Spleen (tissue), 11 donors: ENCODE measurements around the gene GATA2. TPM values are rescaled to one million over a fixed set of nuclear protein-coding genes. Genes with fewer than 3 reads are reported as not detected.

Experiments
- DNase-seq: peaks from one replicate; pipeline ENCODE4 v3.0.0-alpha.2; 2020
- H3K27ac ChIP-seq, 8 donors: fragments of 200-600 bp; sonication (generic) in 7 of 8; 1 replicate in 4 of 8; 2 replicates in 4 of 8; pipeline versions ENCODE4 v1.5.0 to v1.8.0; 2016 to 2021; ENCODE audit warnings: inconsistent platforms in 4 of 8, mild to moderate bottlenecking in 4 of 8, moderate library complexity in 1 of 8
- H3K27me3 ChIP-seq, 7 donors: fragments of 200-600 bp; sonication (generic) in 6 of 7; replicated peaks in 1 of 7; 1 replicate in 4 of 7; 2 replicates in 3 of 7; pipeline versions ENCODE4 v1.5.0 to v1.8.0; 2016 to 2021; ENCODE audit warnings: inconsistent platforms in 3 of 7, mild to moderate bottlenecking in 1 of 7
- H3K36me3 ChIP-seq, 6 donors: fragments of 200-600 bp; sonication (generic) in 5 of 6; 1 replicate in 4 of 6; 2 replicates in 2 of 6; pipeline versions ENCODE4 v1.5.0 to v1.8.0; 2016 to 2021; ENCODE audit warnings: inconsistent platforms in 2 of 6
- H3K4me1 ChIP-seq, 6 donors: fragments of 200-600 bp; sonication (generic) in 5 of 6; 1 replicate in 3 of 6; 2 replicates in 3 of 6; pipeline versions ENCODE4 v1.5.0 to v1.8.0; 2016 to 2021; ENCODE audit warnings: inconsistent platforms in 3 of 6
- H3K4me3 ChIP-seq, 8 donors: fragments of 200-600 bp; sonication (generic) in 7 of 8; 1 replicate in 4 of 8; 2 replicates in 4 of 8; pipeline versions ENCODE4 v1.5.0 to v1.8.0; 2016 to 2021; ENCODE audit warnings: inconsistent platforms in 4 of 8, mild to moderate bottlenecking in 4 of 8, moderate library complexity in 2 of 8
- H3K9me3 ChIP-seq, 8 donors: fragments of 200-600 bp; sonication (generic) in 7 of 8; 1 replicate in 4 of 8; 2 replicates in 4 of 8; pipeline versions ENCODE4 v1.5.0 to v1.8.0; 2016 to 2021; ENCODE audit warnings: inconsistent platforms in 4 of 8
- POLR2A ChIP-seq, 3 donors: fragments of 450-650 bp; IDR thresholded peaks; one replicate each; pipeline ENCODE4 v1.5.1; 2017; ENCODE audit warnings: antibody characterized with exemption in 3 of 3, mild to moderate bottlenecking in 1 of 3
- POLR2AphosphoS5 ChIP-seq, 3 donors: sonication (generic); formaldehyde crosslinking; IDR thresholded peaks; one replicate each; pipeline ENCODE4 v1.5.1; 2017; ENCODE audit warnings: antibody characterized with exemption in 3 of 3
- WGBS, 5 donors: extraction: QIAGEN DNeasy Blood & Tissue Kit in 3 of 5; methylation state at CpG; one replicate each; pipeline versions ENCODE4 v1.1.5 to v1.1.7; 2013 to 2018; 5-methylcytosine and 5-hydroxymethylcytosine counted together
- intact Hi-C: fragments of 100-400 bp; cut with DNase I; formaldehyde crosslinking; loops from one replicate; pipeline ENCODE4 v1.15.0; 2023; ENCODE audit warnings: low total_unique reads
- polyA plus RNA-seq, 3 donors: library from polyadenylated mRNA; stranded (reverse); fragments of 200-250 nt; gene quantifications; one replicate each; pipeline ENCODE4 v1.2.1, GENCODE V29; 2013
- total RNA-seq, 7 donors: library from RNA; depleted of rRNA in 3 of 7; stranded (reverse); fragments of >200 nt in 3 of 7; fragmentation: NEBNext Ultra II Directional in 4 of 7; extraction: Animal tissue kit (Norgen Biotek cat#: 25700) in 4 of 7; gene quantifications; one replicate each; pipeline versions ENCODE4 v1.1.0 to v1.2.1, GENCODE V29; 2016 to 2021
- TF ChIP-seq, protein P1 (sequence below), 11 experiments: fragments of 200-600 bp in 7 of 11; fragments of 450-650 bp in 4 of 11; sonication (generic) in 4 of 11; IDR thresholded peaks in 8 of 11; conservative IDR thresholded peaks in 3 of 11; 1 replicate in 7 of 11; 2 replicates in 4 of 11; pipeline versions ENCODE4 v1.4.0 to v1.8.0; 2016 to 2021; ENCODE audit warnings: antibody characterized with exemption in 11 of 11, inconsistent platforms in 4 of 11, mild to moderate bottlenecking in 1 of 11
- donor health status: healthy with polysubstance abuse.
- donor health status: DM: no; HTN: no; CAD: no; lungs with moderate emphysema.
- donor health status: DM: no; HTN: no; CAD: no.
- donor health status: Bipolar disorder and iron deficiency.
- donor health status: healthy.
- donor health status: DM: no; HTN: no; CAD: no.
- donor health status: DM: yes; HTN: yes; CAD: no.

GATA2 gene
- total and polyA plus RNA-seq, 10 donors = 2.2 to 28.6 (median 17.0) TPM

DNA sequence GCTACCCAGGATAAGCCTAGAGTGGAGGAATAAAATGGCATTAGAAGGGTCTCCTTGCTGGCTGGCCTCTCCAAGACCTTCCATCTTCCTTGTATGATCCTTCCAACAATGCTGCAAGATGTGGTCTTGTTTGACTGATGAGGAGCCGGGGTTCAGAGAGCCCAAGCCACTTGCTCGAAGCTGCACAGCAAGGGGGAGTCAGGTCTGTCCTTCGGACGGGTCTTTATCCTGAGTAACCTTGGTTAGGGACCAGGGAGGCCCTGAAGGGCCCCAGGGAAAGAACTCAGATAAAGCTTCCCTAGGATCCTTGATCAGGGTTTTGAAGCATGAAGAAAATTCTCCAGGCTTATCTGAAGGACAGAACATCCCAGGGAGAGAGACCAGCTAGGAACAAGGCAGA, 19.3 kb downstream of the GATA2 start:
- H3K4me3 ChIP-seq = no peak overlapping the region
- H3K27me3 ChIP-seq = peaks cover 0 to 13% (median 0%) of the 10 kb centered on the region in 7 donors
- TF ChIP-seq, protein P1, sequence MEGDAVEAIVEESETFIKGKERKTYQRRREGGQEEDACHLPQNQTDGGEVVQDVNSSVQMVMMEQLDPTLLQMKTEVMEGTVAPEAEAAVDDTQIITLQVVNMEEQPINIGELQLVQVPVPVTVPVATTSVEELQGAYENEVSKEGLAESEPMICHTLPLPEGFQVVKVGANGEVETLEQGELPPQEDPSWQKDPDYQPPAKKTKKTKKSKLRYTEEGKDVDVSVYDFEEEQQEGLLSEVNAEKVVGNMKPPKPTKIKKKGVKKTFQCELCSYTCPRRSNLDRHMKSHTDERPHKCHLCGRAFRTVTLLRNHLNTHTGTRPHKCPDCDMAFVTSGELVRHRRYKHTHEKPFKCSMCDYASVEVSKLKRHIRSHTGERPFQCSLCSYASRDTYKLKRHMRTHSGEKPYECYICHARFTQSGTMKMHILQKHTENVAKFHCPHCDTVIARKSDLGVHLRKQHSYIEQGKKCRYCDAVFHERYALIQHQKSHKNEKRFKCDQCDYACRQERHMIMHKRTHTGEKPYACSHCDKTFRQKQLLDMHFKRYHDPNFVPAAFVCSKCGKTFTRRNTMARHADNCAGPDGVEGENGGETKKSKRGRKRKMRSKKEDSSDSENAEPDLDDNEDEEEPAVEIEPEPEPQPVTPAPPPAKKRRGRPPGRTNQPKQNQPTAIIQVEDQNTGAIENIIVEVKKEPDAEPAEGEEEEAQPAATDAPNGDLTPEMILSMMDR (IDR thresholded peaks at IDR 0.05 in 8 of 11, conservative IDR thresholded peaks at IDR 0.05 in 3 of 11) = no peak
- no peak for TF ChIP-seq POLR2A (IDR thresholded peaks at IDR 0.05)
- TF ChIP-seq POLR2AphosphoS5 (IDR thresholded peaks at IDR 0.05) = no peak
- no peaks in the 10 kb centered on the region for H3K4me1 ChIP-seq
- intact Hi-C loops = no loop called here
- H3K9me3 ChIP-seq = no peaks in the 10 kb centered on the region
- H3K36me3 ChIP-seq = no peaks in the 10 kb centered on the region
- no peak overlapping the region for H3K27ac ChIP-seq
- WGBS, 5 donors = 64 to 88% (median 77%) methylated on average over 3 to 4 of the region's 4 CpGs
- DNase-seq = no peak

DNA sequence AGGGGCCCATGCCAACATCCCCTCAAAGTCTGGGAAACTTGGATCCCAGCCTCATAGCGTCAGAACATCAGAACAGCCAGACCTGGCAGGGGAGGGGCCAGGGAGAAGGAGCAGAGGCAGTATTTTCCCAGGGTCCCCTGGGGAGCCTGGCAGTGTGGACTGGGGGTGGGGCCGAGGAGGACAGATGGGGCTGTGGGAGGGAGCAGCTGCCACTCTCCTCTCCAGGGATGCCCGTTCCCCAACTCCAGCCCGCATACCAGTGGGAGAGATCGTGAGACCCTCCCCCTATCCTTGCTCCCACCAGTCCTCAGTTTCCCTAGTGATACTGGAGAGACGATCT, 19.9 kb downstream of the GATA2 start:
- 59 to 79% (median 69%) methylated on average over 6 of the region's 6 CpGs for WGBS, 5 donors
- H3K27ac ChIP-seq = no peak overlapping the region
- intact Hi-C loops = no loop called here
- no peaks in the 10 kb centered on the region for H3K9me3 ChIP-seq
- no peaks in the 10 kb centered on the region for H3K36me3 ChIP-seq
- no peaks in the 10 kb centered on the region for H3K4me1 ChIP-seq
- TF ChIP-seq POLR2A (IDR thresholded peaks at IDR 0.05) (no peak), POLR2AphosphoS5 (IDR thresholded peaks at IDR 0.05) (no peak)
- peaks cover 0 to 13% (median 0%) of the 10 kb centered on the region in 7 donors for H3K27me3 ChIP-seq
- H3K4me3 ChIP-seq = no peak overlapping the region
- DNase-seq = no peak

DNA sequence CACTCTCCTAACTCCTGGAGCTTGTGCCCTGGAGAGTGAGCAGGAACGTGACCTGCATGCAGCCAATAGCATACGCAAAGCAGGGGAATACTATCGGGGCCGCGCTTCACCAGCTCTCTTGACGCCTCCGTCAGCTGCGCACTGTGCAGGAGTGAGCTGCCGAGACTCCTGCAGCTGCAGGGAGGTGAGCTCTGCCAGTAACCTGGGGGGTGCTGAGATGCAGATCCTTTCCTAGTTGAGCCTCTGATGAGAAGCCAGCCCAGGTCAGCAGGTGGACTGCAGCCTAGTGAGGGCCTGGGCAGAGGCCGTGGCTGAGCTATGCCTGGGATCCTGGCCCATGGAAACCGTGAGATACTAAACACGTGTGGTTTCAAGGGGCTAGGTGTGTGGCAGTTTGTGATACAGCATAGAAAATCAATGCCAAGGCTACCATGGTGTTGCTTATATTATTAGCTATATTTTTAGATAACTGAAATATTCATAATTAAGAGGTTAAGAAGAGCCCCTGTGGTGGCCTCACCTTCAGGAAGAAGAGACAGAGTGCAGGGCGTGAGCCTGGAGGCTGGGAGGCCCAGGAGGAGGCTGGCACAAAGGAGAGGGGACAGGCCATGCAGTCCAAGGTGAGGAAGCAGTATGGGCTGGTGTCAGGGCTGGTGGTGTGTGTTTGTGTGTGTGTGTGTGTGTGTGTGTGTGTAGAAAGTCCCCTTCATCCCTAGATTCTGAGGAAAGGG, 20.4 kb downstream of the GATA2 start:
- H3K27ac ChIP-seq = no peak overlapping the region
- intact Hi-C loops = no loop called here
- 88 to 95% (median 90%) methylated on average over 13 of the region's 13 CpGs for WGBS, 5 donors
- H3K4me3 ChIP-seq = no peak overlapping the region
- no peaks in the 10 kb centered on the region for H3K36me3 ChIP-seq
- H3K9me3 ChIP-seq = no peaks in the 10 kb centered on the region
- no peak for DNase-seq
- peaks cover 0 to 13% (median 0%) of the 10 kb centered on the region in 7 donors for H3K27me3 ChIP-seq
- no peaks in the 10 kb centered on the region for H3K4me1 ChIP-seq
- TF ChIP-seq POLR2AphosphoS5 (IDR thresholded peaks at IDR 0.05) (no peak), POLR2A (IDR thresholded peaks at IDR 0.05) (no peak)
- TF ChIP-seq, protein P1 (IDR thresholded peaks at IDR 0.05 in 8 of 11, conservative IDR thresholded peaks at IDR 0.05 in 3 of 11) = no peak

- no peaks in the 10 kb centered on the region for H3K9me3 ChIP-seq
- intact Hi-C loops = no loop called here
- H3K27ac ChIP-seq = no peak overlapping the region
- DNase-seq = no peak
- 75 to 92% (median 87%) methylated on average over 3 of the region's 3 CpGs for WGBS, 5 donors
- no peak overlapping the region for H3K4me3 ChIP-seq
- H3K27me3 ChIP-seq = peaks cover 0 to 13% (median 0%) of the 10 kb centered on the region in 7 donors
- H3K36me3 ChIP-seq = no peaks in the 10 kb centered on the region
- H3K4me1 ChIP-seq = no peaks in the 10 kb centered on the region
- TF ChIP-seq POLR2AphosphoS5 (IDR thresholded peaks at IDR 0.05) (no peak), POLR2A (IDR thresholded peaks at IDR 0.05) (no peak)
- TF ChIP-seq, protein P1 (IDR thresholded peaks at IDR 0.05 in 8 of 11, conservative IDR thresholded peaks at IDR 0.05 in 3 of 11) = no peak
Observed at GRCh38 chr3:128471720-128472119, 21.3 kb downstream of the GATA2 start.
